ENCODE measurements around the gene SEMA3B.

Gene SEMA3B

GRCh38 chr3:50248387-50248786, 20.6 kb upstream of the SEMA3B start:
- no peak overlapping the region for H3K4me3 ChIP-seq (ENCODE audit: low read depth, low read length)
- no peak for DNase-seq (ENCODE audit: low read depth)
- no peak for TF ChIP-seq CTCF (IDR thresholded peaks at IDR 0.05; ENCODE audit: insufficient read depth, low read depth, low read length, missing control alignments)

- DNase-seq (ENCODE audit: low read depth): no peak
- no peak overlapping the region for H3K4me3 ChIP-seq (ENCODE audit: low read depth, low read length)
- TF ChIP-seq CTCF (IDR thresholded peaks at IDR 0.05; ENCODE audit: insufficient read depth, low read depth, low read length, missing control alignments): no peak
Measured at GRCh38 chr3:50249457-50249856, 19.5 kb upstream of the SEMA3B start.

- DNase-seq (ENCODE audit: low read depth): no peak
- no peak for TF ChIP-seq CTCF (IDR thresholded peaks at IDR 0.05; ENCODE audit: insufficient read depth, low read depth, low read length, missing control alignments)
- no peak overlapping the region for H3K4me3 ChIP-seq (ENCODE audit: low read depth, low read length)
Measured at GRCh38 chr3:50250514-50250913, 18.4 kb upstream of the SEMA3B start.

- no peak for DNase-seq (ENCODE audit: low read depth)
- H3K4me3 ChIP-seq (ENCODE audit: low read depth, low read length): no peak overlapping the region
- TF ChIP-seq CTCF (IDR thresholded peaks at IDR 0.05; ENCODE audit: insufficient read depth, low read depth, low read length, missing control alignments): no peak
Measured at GRCh38 chr3:50251220-50251619, 17.7 kb upstream of the SEMA3B start.

- no peak for TF ChIP-seq CTCF (IDR thresholded peaks at IDR 0.05; ENCODE audit: insufficient read depth, low read depth, low read length, missing control alignments)
- H3K4me3 ChIP-seq (ENCODE audit: low read depth, low read length): no peak overlapping the region
- no peak for DNase-seq (ENCODE audit: low read depth)
Measured at GRCh38 chr3:50254577-50255250, 14.2 kb upstream of the SEMA3B start.

GRCh38 chr3:50255251-50255615, 13.7 kb upstream of the SEMA3B start:
- no peak for TF ChIP-seq CTCF (IDR thresholded peaks at IDR 0.05; ENCODE audit: insufficient read depth, low read depth, low read length, missing control alignments)
- no peak for DNase-seq (ENCODE audit: low read depth)
- H3K4me3 ChIP-seq (ENCODE audit: low read depth, low read length): no peak overlapping the region

Measured in GM12865 (cell line).